ENCODE measurements around the gene RNF223. TPM values are rescaled to one million over a fixed set of nuclear protein-coding genes. Genes with fewer than 3 reads are reported as not detected.

RNF223 gene
- total RNA-seq, 1 experiment from 2014 or later = not detected

- TF ChIP-seq E2F5 (CRISPR knock-in tag; IDR thresholded peaks at IDR 0.05) (no peak), ARID4B (CRISPR knock-in tag; IDR thresholded peaks at IDR 0.05; ENCODE audit: borderline replicate concordance) (no peak), GRHL2 (CRISPR knock-in tag; IDR thresholded peaks at IDR 0.05; ENCODE audit: insufficient replicate concordance, severe bottlenecking) (no peak), NFYB (CRISPR knock-in tag; conservative IDR thresholded peaks at IDR 0.05; ENCODE audit: low read depth) (no peak), GABPB1 (CRISPR knock-in tag; IDR thresholded peaks at IDR 0.05) (no peak), SP1 (CRISPR knock-in tag; conservative IDR thresholded peaks at IDR 0.05) (0 out of 2 replicates have a peak, but pooled peaks have one; percentile 1), ETV6 (CRISPR knock-in tag; IDR thresholded peaks at IDR 0.05) (peak; percentile 70; the same call in 1 of the 2 replicates), JAZF1 (CRISPR knock-in tag; IDR thresholded peaks at IDR 0.05) (no peak), HMGXB4 (CRISPR knock-in tag; IDR thresholded peaks at IDR 0.05) (no peak), JUN (CRISPR knock-in tag; IDR thresholded peaks at IDR 0.05) (0 out of 2 replicates have a peak, but pooled peaks have one; percentile 74), CREB1 (CRISPR knock-in tag; IDR thresholded peaks at IDR 0.05) (peak; percentile 56; the same call in 1 of the 2 replicates), ELF4 (CRISPR knock-in tag; IDR thresholded peaks at IDR 0.05; ENCODE audit: low read depth) (no peak), SMAD3 (CRISPR knock-in tag; IDR thresholded peaks at IDR 0.05; ENCODE audit: borderline replicate concordance) (no peak), OVOL2 (CRISPR knock-in tag; IDR thresholded peaks at IDR 0.05; ENCODE audit: borderline replicate concordance) (no peak), NR1H2 (CRISPR knock-in tag; IDR thresholded peaks at IDR 0.05) (no peak), TCF7 (CRISPR knock-in tag; IDR thresholded peaks at IDR 0.05; ENCODE audit: low read depth) (peak; percentile 32; the same call in 1 of the 2 replicates), RELA (CRISPR knock-in tag; IDR thresholded peaks at IDR 0.05; ENCODE audit: borderline replicate concordance) (peak; percentile 85), FOXP4 (CRISPR knock-in tag; IDR thresholded peaks at IDR 0.05) (no peak; the same call in 1 of the 2 replicates), MLX (CRISPR knock-in tag; IDR thresholded peaks at IDR 0.05) (0 out of 2 replicates have a peak, but pooled peaks have one; percentile 43), E2F1 (CRISPR knock-in tag; IDR thresholded peaks at IDR 0.05) (peak; percentile 71; the same call in 1 of the 2 replicates), MYBL2 (CRISPR knock-in tag; IDR thresholded peaks at IDR 0.05) (no peak), PREB (CRISPR knock-in tag; IDR thresholded peaks at IDR 0.05; ENCODE audit: borderline replicate concordance) (no peak), USF2 (CRISPR knock-in tag; IDR thresholded peaks at IDR 0.05) (no peak), NFE2L1 (CRISPR knock-in tag; IDR thresholded peaks at IDR 0.05) (no peak)
These were observed 5.5 kb upstream of the RNF223 start (continued) for GRCh38 chr1:1079408-1080121.
